HG02840 (cell line): ENCODE results near the gene MRPL58.
"Not testable (repeated sequence)": the region's sequence is repeated elsewhere in the genome, so short reads cannot be mapped to it uniquely, and the experiment has no call there.

Experiments
- ATAC-seq: cut with Tn5 transposase; IDR thresholded peaks from one replicate; pipeline ENCODE4 v1.9.1; 2021; ENCODE audit warnings: mild to moderate bottlenecking, moderate library complexity, moderate number of reproducible peaks; ENCODE audit not compliant: unreplicated experiment, low FRiP score

The MRPL58 gene

DNA sequence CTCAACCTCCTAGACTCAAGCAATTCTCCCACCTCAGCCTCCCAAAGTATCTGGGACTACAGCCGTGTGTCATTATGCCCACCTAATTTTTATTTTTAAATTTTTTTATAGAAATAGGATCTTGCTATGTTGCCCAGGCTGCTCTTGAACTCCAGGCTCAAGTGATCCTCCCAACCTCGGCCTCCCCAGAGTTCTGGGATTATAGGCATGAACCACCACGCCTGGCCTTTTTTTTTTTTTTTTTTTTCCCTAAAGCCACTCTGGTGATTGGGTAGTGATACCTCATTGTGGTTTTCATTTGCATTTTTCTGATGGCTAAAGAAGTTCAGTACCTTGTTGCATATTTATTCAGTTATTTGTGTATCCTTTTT, 26.3 kb upstream of the MRPL58 start:
- no peak for ATAC-seq

GRCh38 chr17:74987418-74987908, 25.0 kb upstream of the MRPL58 start, which contains the start of gene CDR2L:
CDR2L (plus strand) TSS chr17:74987632; CDS start chr17:74988044, 412 bp downstream.
- peak; percentile 81 for ATAC-seq

DNA sequence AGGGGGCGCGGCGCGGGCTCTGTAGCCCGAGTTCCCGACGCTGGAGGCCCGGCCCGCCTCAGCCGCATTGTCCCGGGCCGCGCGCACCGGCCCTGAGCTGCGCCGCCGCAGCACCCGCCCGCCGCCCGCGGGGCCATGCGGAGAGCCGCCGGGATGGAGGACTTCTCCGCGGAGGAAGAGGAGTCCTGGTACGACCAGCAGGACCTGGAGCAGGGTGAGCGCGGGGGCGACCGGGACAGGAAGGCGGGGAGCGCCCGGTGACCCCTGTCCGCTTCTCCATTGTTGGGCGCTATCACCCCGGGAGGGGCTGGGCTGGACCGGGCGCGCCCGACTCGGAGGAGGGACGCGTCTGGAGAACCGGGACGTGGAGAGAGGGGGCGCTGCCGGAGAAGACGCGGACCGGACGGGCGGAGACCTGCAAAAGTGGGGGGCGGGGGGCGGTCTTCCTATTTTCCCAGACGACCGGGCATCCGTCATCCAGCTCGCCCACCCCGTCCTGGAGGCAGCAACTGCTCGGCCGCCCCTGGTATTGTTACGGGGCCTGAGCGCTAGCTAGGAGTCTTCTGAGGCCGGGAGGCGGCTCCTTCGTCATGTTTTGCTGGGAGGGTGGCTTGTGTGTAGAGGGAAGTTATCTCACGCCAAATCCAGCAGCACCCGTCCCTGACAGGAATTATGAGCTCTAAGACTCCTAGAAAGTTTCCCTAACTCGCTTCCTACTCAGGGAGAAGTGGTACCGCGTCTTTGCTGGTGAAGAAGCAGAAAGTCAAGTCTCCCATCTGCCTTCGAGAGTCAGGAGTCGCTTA, 24.4 kb upstream of the MRPL58 start:
- peak; percentile 26 for ATAC-seq

- no peak for ATAC-seq
Measured at GRCh38 chr17:74990581-74991105, 21.8 kb upstream of the MRPL58 start.

DNA sequence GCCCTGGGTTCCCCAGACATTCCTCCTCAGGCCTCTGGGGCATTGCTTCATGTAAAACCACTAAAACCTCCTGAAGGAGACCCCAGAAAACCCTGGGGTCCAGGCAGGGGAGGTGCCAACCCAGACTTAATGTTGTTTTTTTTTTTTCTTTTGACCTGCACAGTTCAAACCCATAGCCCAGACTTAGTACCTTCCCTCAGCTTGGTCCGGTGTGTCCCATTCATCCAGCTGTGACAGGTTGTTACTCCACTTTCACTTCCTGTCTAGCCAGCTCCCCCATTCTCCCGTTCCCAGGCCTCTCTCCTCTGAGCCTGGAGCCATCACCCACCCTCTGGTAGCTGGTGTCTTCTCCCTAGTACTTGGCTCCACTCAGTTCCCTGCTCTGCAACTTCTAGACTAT, 20.2 kb upstream of the MRPL58 start:
- no peak for ATAC-seq

DNA sequence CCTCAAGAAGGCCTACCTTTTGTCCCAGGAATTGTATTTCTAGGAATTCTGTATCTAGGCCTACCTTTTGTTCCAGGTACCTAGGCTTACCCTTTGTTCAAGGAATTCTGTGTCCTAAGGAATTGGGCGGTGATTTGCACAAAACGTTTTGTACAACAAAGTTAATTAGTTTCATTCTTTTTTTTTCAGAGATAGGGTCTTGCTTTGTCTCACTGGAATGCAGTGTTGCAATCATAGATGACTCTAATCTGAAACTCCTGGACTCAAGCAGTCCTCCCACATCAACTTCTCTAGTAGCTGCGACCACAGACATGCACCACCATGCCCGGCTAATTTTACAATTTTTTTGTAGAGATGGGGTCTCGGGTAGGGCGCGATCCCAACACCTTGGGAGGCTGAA, 18.0 kb upstream of the MRPL58 start:
- ATAC-seq, result no peak

GRCh38 chr17:74995847-74996246, 16.6 kb upstream of the MRPL58 start:
- ATAC-seq, result no peak

GRCh38 chr17:74998783-74999182, 13.7 kb upstream of the MRPL58 start:
- ATAC-seq, result no peak

DNA sequence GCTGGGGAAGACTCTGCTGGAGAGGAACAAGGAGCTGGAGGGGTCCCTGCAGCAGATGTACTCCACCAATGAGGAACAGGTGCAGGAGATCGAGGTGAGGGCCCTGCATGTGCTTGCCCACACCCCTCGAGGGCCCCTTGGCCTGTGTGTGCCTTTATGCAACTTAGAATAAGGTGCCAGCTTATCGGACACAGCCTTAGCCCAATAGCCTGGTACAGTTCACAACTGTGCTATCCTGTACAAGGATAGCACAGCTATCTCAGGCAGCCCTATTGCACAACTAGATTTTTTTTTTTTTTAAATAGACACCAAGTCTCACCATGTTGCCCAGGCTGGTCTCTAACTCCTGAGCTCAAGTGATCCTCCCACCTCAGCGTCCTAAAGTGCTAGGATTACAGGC, 12.9 kb upstream of the MRPL58 start:
- ATAC-seq, result no peak

DNA sequence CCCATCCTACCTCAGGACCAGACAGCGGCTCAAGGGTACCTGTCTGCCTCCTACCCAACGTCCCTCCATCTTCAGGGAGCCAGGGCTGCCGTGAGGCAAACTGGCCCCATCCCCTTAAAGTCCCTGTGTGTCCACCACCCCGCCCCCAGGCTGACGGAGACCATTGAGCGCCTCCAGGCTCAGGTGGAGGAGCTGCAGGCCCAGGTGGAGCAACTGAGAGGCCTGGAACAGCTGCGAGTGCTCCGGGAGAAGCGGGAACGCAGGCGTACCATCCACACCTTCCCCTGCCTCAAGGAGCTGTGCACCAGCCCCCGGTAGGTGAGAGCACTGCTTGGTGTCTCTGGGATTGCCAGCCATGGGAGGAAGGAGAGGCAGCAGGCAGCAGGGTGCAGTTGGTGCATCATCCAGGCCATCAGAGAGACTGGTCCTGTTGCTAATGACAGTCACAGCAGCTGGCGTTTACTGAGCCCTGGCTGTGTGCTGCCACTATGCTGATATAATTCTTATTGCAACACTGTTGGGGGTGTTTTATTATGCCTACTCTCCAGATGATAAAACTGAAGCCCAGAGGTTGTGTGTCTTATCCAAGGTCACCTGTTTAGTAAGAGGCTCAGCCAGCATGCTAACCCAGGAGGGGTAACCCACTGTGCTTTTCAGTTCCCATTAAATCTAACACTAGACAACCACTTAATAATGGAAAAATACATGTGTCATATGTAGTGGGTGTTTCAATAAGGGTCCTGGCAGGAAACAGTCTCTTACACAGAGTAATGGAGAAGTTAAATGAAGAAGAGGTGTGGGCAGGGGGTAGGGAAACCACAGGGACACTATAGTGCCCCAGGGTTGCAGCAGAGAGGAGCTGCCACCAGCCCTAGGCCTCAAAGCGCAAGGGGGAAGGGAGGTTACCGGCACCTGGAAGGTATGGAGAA, 10.3 kb upstream of the MRPL58 start:
- ATAC-seq, result no peak

DNA sequence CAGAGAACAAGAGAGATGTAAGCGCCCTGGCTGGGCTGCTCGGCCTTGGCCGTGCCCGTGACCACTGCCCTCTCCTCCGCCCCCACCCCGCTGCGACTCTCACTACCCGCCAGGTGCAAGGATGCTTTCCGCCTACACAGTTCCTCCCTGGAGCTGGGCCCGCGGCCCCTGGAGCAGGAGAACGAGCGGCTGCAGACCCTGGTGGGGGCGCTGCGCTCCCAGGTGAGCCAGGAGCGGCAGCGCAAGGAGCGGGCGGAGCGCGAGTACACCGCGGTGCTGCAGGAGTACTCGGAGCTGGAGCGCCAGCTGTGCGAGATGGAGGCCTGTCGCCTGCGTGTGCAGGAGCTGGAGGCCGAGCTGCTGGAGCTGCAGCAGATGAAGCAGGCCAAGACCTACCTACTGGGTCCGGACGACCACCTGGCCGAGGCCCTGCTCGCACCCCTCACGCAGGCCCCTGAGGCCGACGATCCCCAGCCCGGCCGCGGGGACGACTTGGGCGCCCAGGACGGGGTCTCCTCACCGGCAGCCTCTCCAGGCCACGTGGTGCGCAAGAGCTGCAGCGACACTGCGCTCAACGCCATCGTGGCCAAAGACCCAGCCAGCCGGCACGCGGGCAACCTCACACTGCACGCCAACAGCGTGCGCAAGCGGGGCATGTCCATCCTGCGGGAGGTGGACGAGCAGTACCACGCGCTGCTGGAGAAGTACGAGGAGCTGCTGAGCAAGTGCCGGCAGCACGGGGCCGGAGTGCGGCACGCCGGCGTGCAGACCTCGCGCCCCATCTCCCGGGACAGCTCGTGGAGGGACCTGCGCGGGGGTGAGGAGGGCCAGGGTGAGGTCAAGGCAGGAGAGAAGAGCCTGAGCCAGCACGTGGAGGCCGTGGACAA, 9.2 kb upstream of the MRPL58 start:
- ATAC-seq, result no peak

DNA sequence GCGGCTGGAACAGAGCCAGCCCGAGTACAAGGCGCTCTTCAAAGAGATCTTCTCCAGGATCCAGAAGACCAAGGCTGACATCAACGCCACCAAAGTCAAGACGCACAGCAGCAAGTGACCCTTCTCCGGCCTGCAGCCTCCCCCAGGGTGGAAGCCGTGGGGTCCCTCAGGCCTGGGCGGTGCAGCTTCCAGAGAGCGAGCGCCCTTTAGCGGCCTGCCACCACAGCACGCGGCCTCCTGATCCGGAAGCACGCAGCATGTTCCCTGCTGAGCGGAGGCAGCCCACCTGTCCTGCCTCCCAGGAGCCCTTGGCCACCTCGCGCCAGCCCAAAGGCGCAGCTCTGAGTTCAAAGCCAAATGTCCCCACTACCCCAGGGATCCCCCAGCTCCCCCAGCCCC, 8.5 kb upstream of the MRPL58 start:
- ATAC-seq, result no peak

GRCh38 chr17:75004371-75004770, 8.1 kb upstream of the MRPL58 start:
- no peak for ATAC-seq

GRCh38 chr17:75005291-75005690, 7.2 kb upstream of the MRPL58 start:
- ATAC-seq, result no peak

DNA sequence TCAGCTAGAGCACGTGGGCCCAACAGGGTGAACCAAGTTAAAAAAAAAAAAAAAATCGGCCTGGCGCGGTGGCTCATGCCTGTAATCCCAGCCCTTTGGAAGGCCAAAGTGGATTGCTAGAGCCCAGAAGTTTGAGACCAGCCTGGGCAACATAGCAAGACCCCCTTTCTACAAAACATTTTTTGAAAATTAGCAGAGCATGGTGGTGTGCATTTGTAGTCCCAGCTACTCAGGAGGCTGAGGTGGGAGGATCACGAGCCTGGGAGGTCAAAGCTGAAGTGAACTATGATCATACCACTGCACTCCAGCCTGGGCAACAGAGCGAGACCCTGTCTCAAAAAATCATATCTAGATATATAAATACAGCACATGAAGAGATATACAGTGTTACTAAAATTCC, 6.4 kb upstream of the MRPL58 start:
- not testable (repeated sequence) for ATAC-seq

DNA sequence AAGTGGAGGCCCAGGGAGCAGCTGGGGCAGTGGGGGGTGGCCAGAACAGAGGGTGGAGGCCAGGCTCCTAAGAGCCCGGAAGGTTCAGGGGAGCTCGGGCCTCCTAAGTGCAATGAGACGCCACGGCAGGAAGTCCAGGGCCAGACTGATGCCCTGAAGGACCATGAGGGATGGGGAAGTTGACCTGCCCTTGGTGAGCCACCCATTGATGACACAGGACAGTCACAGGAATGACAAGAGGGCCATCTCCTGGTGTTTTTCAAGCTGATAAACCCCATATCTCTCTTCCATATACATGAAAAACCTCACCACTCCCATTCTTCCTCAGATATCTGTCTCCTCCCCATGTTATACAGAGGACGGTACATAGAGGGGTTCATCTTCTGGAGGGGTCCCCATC, 5.8 kb upstream of the MRPL58 start:
- ATAC-seq, result no peak

- no peak for ATAC-seq
Measured at GRCh38 chr17:75008373-75008772, 4.1 kb upstream of the MRPL58 start.

DNA sequence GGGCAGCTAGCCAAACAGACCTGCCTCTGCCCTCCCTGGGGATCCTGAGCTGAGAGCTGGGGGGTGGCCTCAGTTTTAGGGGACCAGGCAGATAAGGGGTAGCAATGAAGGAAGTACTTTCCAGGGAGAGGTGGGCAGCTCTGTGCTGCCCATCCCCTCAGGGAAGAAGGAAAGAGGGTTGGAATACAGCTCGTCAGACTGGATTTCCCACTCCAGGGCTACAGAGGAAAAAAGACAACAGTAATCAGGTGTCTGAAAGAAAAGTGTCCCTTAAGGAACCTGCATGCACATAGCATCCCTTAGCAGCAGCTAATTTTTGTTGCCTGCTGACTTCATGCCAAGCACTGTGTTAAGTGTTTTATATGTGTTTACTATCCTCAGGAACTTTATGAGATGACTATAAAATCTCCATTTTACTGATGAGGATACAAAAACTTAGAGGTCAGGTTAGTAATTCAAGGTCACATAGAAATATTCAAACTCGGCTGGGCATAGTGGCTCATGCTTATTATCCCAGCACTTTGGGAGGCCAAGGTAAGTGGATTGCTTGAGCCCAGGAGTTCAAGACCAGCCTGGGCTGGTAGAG, 3.2 kb upstream of the MRPL58 start:
- no peak for ATAC-seq

GRCh38 chr17:75010683-75011400, 1.6 kb upstream of the MRPL58 start:
- ATAC-seq, result no peak
